ENCODE measurements around the gene TSPAN9.

DNA sequence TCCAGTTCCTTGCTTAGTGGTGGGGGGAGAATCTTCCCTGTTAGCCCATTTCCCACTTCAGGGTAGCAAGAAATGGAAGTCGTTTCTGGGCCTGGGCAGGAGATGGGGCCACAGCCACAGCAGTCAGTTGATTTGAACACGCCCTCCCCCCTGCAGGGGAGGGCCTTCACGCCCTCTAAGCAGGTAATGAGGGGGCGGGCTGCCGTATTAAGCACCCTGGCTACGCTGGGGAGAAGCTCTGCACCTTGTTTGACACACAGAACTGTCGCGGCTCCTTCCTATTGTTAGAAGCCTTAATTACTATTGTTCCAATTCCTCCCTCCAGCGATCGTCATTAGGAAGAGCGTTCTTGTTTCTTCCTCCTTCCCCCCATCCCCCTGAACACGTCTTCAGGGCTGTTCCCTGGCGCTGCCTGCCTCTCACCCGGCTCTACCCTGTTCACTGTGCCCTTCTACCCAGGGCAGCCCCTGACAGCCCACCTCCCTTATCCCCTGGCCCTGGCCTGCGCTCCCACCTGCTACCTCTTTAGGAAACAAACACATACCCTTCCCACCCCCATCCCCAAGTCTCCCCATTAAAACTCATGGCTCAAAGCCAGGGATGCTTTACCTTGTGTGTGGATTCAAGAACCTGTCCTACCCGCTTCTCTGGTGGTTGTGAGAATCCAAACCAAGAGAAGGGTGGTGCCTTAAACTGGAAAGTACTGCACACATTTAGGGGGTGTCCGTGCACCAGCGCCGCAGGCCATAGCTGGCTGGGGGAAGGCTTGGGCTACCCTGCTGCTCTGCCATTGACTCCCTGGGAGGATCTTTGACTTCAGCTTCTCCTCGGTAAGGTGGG is 137.6 kb downstream of the TSPAN9 start:
- TF ChIP-seq, protein P1, sequence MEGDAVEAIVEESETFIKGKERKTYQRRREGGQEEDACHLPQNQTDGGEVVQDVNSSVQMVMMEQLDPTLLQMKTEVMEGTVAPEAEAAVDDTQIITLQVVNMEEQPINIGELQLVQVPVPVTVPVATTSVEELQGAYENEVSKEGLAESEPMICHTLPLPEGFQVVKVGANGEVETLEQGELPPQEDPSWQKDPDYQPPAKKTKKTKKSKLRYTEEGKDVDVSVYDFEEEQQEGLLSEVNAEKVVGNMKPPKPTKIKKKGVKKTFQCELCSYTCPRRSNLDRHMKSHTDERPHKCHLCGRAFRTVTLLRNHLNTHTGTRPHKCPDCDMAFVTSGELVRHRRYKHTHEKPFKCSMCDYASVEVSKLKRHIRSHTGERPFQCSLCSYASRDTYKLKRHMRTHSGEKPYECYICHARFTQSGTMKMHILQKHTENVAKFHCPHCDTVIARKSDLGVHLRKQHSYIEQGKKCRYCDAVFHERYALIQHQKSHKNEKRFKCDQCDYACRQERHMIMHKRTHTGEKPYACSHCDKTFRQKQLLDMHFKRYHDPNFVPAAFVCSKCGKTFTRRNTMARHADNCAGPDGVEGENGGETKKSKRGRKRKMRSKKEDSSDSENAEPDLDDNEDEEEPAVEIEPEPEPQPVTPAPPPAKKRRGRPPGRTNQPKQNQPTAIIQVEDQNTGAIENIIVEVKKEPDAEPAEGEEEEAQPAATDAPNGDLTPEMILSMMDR (IDR thresholded peaks at IDR 0.05): peak in 2 of 4 experiments; percentile 16 to 49
- TF ChIP-seq POLR2AphosphoS5 (IDR thresholded peaks at IDR 0.05) (peak; percentile 85), POLR2A (IDR thresholded peaks at IDR 0.05) (no peak)
